ENCODE results near the gene HILPDA.
"Not testable (repeated sequence)": the region's sequence is repeated elsewhere in the genome, so short reads cannot be mapped to it uniquely, and the experiment has no call there.

The HILPDA gene

GRCh38 chr7:128452552-128452951 is 3.1 kb upstream of the HILPDA start:
- Histone ChIP-seq H3K4me1 (ENCODE audit: control insufficient read depth, low read depth, low read length) (peaks cover 18% of the 10 kb centered on the region), H3K9ac (ENCODE audit: low read length) (no peak overlapping the region), H3K36me3 (ENCODE audit: control insufficient read depth, low read depth, low read length) (peaks cover 6% of the 10 kb centered on the region), H3K9me3 (ENCODE audit: control insufficient read depth, low read depth, low read length) (no peaks in the 10 kb centered on the region), H3K4me3 (ENCODE audit: low read length) (no peak overlapping the region), H3K27ac (ENCODE audit: low read length) (no peak overlapping the region), H3K27me3 (ENCODE audit: control insufficient read depth, insufficient read depth, low read length) (peaks cover 7% of the 10 kb centered on the region)

GRCh38 chr7:128453836-128454804 is 1.6 kb upstream of the HILPDA start:
- Histone ChIP-seq H3K9me3 (ENCODE audit: control insufficient read depth, low read depth, low read length) (no peaks in the 10 kb centered on the region), H3K27me3 (ENCODE audit: control insufficient read depth, insufficient read depth, low read length) (peaks cover 7% of the 10 kb centered on the region), H3K9ac (ENCODE audit: low read length) (no peak overlapping the region), H3K36me3 (ENCODE audit: control insufficient read depth, low read depth, low read length) (peaks cover 15% of the 10 kb centered on the region), H3K4me1 (ENCODE audit: control insufficient read depth, low read depth, low read length) (peaks cover 18% of the 10 kb centered on the region), H3K4me3 (ENCODE audit: low read length) (peak overlapping the region; percentile 14), H3K27ac (ENCODE audit: low read length) (no peak overlapping the region)

- no peak overlapping the region for H3K27ac ChIP-seq (ENCODE audit: low read length)
- peaks cover 15% of the 10 kb centered on the region for H3K36me3 ChIP-seq (ENCODE audit: control insufficient read depth, low read depth, low read length)
- peaks cover 7% of the 10 kb centered on the region for H3K27me3 ChIP-seq (ENCODE audit: control insufficient read depth, insufficient read depth, low read length)
- H3K9ac ChIP-seq (ENCODE audit: low read length): peak overlapping the region; percentile 96
- H3K9me3 ChIP-seq (ENCODE audit: control insufficient read depth, low read depth, low read length): no peaks in the 10 kb centered on the region
- H3K4me1 ChIP-seq (ENCODE audit: control insufficient read depth, low read depth, low read length): peaks cover 18% of the 10 kb centered on the region
- peak overlapping the region; percentile 98 for H3K4me3 ChIP-seq (ENCODE audit: low read length)
Observed at GRCh38 chr7:128454808-128455542, 703 bp upstream of the HILPDA start.

GRCh38 chr7:128456255-128456725 is 612 bp downstream of the HILPDA start:
- H3K36me3 ChIP-seq (ENCODE audit: control insufficient read depth, low read depth, low read length): peaks cover 15% of the 10 kb centered on the region
- no peaks in the 10 kb centered on the region for H3K9me3 ChIP-seq (ENCODE audit: control insufficient read depth, low read depth, low read length)
- H3K4me1 ChIP-seq (ENCODE audit: control insufficient read depth, low read depth, low read length): peaks cover 18% of the 10 kb centered on the region
- H3K9ac ChIP-seq (ENCODE audit: low read length): peak overlapping the region; percentile 96
- H3K27me3 ChIP-seq (ENCODE audit: control insufficient read depth, insufficient read depth, low read length): peaks cover 7% of the 10 kb centered on the region
- H3K27ac ChIP-seq (ENCODE audit: low read length): peak overlapping the region; percentile 78
- H3K4me3 ChIP-seq (ENCODE audit: low read length): peak overlapping the region; percentile 98

- Histone ChIP-seq H3K4me1 (ENCODE audit: control insufficient read depth, low read depth, low read length) (peaks cover 18% of the 10 kb centered on the region), H3K9ac (ENCODE audit: low read length) (peak overlapping the region; percentile 96), H3K4me3 (ENCODE audit: low read length) (peak overlapping the region; percentile 98), H3K36me3 (ENCODE audit: control insufficient read depth, low read depth, low read length) (peaks cover 15% of the 10 kb centered on the region)
- H3K27me3 ChIP-seq (ENCODE audit: control insufficient read depth, insufficient read depth, low read length); H3K27ac ChIP-seq (ENCODE audit: low read length); H3K9me3 ChIP-seq (ENCODE audit: control insufficient read depth, low read depth, low read length): not testable (repeated sequence)
Observed at GRCh38 chr7:128457385-128457784, 1.7 kb downstream of the HILPDA start.

GRCh38 chr7:128458956-128459355 is 3.3 kb downstream of the HILPDA start:
- no peak overlapping the region for H3K27ac ChIP-seq (ENCODE audit: low read length)
- H3K36me3 ChIP-seq (ENCODE audit: control insufficient read depth, low read depth, low read length): peaks cover 15% of the 10 kb centered on the region
- peaks cover 7% of the 10 kb centered on the region for H3K27me3 ChIP-seq (ENCODE audit: control insufficient read depth, insufficient read depth, low read length)
- H3K9me3 ChIP-seq (ENCODE audit: control insufficient read depth, low read depth, low read length): no peaks in the 10 kb centered on the region
- H3K9ac ChIP-seq (ENCODE audit: low read length): no peak overlapping the region
- peaks cover 13% of the 10 kb centered on the region for H3K4me1 ChIP-seq (ENCODE audit: control insufficient read depth, low read depth, low read length)
- no peak overlapping the region for H3K4me3 ChIP-seq (ENCODE audit: low read length)

- H3K27me3 ChIP-seq (ENCODE audit: control insufficient read depth, insufficient read depth, low read length): peaks cover 7% of the 10 kb centered on the region
- no peak overlapping the region for H3K9ac ChIP-seq (ENCODE audit: low read length)
- no peaks in the 10 kb centered on the region for H3K9me3 ChIP-seq (ENCODE audit: control insufficient read depth, low read depth, low read length)
- H3K4me3 ChIP-seq (ENCODE audit: low read length): no peak overlapping the region
- H3K36me3 ChIP-seq (ENCODE audit: control insufficient read depth, low read depth, low read length): peaks cover 15% of the 10 kb centered on the region
- peaks cover 9% of the 10 kb centered on the region for H3K4me1 ChIP-seq (ENCODE audit: control insufficient read depth, low read depth, low read length)
- no peak overlapping the region for H3K27ac ChIP-seq (ENCODE audit: low read length)
Observed at GRCh38 chr7:128459394-128459878, 3.8 kb downstream of the HILPDA start.

- H3K27ac ChIP-seq (ENCODE audit: low read length): no peak overlapping the region
- H3K36me3 ChIP-seq (ENCODE audit: control insufficient read depth, low read depth, low read length): peaks cover 10% of the 10 kb centered on the region
- no peak overlapping the region for H3K9ac ChIP-seq (ENCODE audit: low read length)
- no peaks in the 10 kb centered on the region for H3K4me1 ChIP-seq (ENCODE audit: control insufficient read depth, low read depth, low read length)
- H3K27me3 ChIP-seq (ENCODE audit: control insufficient read depth, insufficient read depth, low read length): no peaks in the 10 kb centered on the region
- H3K9me3 ChIP-seq (ENCODE audit: control insufficient read depth, low read depth, low read length): no peaks in the 10 kb centered on the region
- no peak overlapping the region for H3K4me3 ChIP-seq (ENCODE audit: low read length)
Observed at GRCh38 chr7:128462460-128462859, 6.8 kb downstream of the HILPDA start.

GRCh38 chr7:128463345-128463744 is 7.7 kb downstream of the HILPDA start:
- not testable (repeated sequence) for H3K27me3 ChIP-seq (ENCODE audit: control insufficient read depth, insufficient read depth, low read length); H3K9ac ChIP-seq (ENCODE audit: low read length); H3K36me3 ChIP-seq (ENCODE audit: control insufficient read depth, low read depth, low read length); H3K4me3 ChIP-seq (ENCODE audit: low read length); H3K4me1 ChIP-seq (ENCODE audit: control insufficient read depth, low read depth, low read length); H3K9me3 ChIP-seq (ENCODE audit: control insufficient read depth, low read depth, low read length); H3K27ac ChIP-seq (ENCODE audit: low read length)

GRCh38 chr7:128463933-128464332 is 8.3 kb downstream of the HILPDA start:
- H3K36me3 ChIP-seq (ENCODE audit: control insufficient read depth, low read depth, low read length); H3K9me3 ChIP-seq (ENCODE audit: control insufficient read depth, low read depth, low read length); H3K4me1 ChIP-seq (ENCODE audit: control insufficient read depth, low read depth, low read length); H3K9ac ChIP-seq (ENCODE audit: low read length); H3K27me3 ChIP-seq (ENCODE audit: control insufficient read depth, insufficient read depth, low read length); H3K27ac ChIP-seq (ENCODE audit: low read length); H3K4me3 ChIP-seq (ENCODE audit: low read length): not testable (repeated sequence)

- H3K27ac ChIP-seq (ENCODE audit: low read length); H3K27me3 ChIP-seq (ENCODE audit: control insufficient read depth, insufficient read depth, low read length); H3K9me3 ChIP-seq (ENCODE audit: control insufficient read depth, low read depth, low read length); H3K4me1 ChIP-seq (ENCODE audit: control insufficient read depth, low read depth, low read length); H3K4me3 ChIP-seq (ENCODE audit: low read length); H3K9ac ChIP-seq (ENCODE audit: low read length); H3K36me3 ChIP-seq (ENCODE audit: control insufficient read depth, low read depth, low read length): not testable (repeated sequence)
Observed at GRCh38 chr7:128466871-128467270, 11.2 kb downstream of the HILPDA start.

Data from iPS-18a (cell line).